ENCODE results near the gene C1orf52. TPM values are rescaled to one million over a fixed set of nuclear protein-coding genes. Genes with fewer than 3 reads are reported as not detected.

C1orf52 gene
- 10 to 100 TPM; 62.4 to 66.6 TPM for total RNA-seq
- 25.3 TPM for polyA plus RNA-seq (2013, experiment 1 of 2)
- polyA plus RNA-seq (2013, experiment 2 of 2) = 35.3 TPM
- total RNA-seq = 20.6 to 60.6 (median 39.2) reads per million in 172 experiments

GRCh38 chr1:85259118-85259911 lies at the start of gene C1orf52:
TSS of gene C1orf52 (minus strand) at chr1:85259662. CDS start at chr1:85259633, 29 bp downstream.
- DNase-seq (peak; percentile 92 to 99 (median 96)), ATAC-seq (ENCODE audit: poor library complexity) (peak; percentile 93)
- H3K27ac ChIP-seq (ENCODE audit: low read depth in 1 of 2, low read length in 2 of 2) = peak within 1 kb of the TSS; percentile 47 to 81
- Mint-ChIP-seq H3K9me3 (no peaks in the 10 kb centered on the region), H3K27me3 (no peaks in the 10 kb centered on the region), H3K36me3 (ENCODE audit: low read depth) (peaks cover 62% of the 10 kb centered on the region), H3K27ac (peak within 1 kb of the TSS; percentile 95), H3K4me1 (ENCODE audit: low read depth) (peaks cover 41% of the 10 kb centered on the region), H3K4me3 (peak within 1 kb of the TSS; percentile 99)
- ChIA-PET CTCF (interaction anchor here (0.6 to 6.3 kb wide), 21 partner anchors 9 to 324 kb away, joined by 3 to 119 read pairs (median 4); partner anchors contain the start of genes BCL10 and SYDE2), POLR2A (interaction anchor here (0.6 to 6.1 kb wide), 12 partner anchors 11 to 558 kb away, joined by 3 to 104 read pairs (median 6); partner anchors contain the start of gene BCL10)
- H3K4me3 ChIP-seq (ENCODE audit: low read length) = peak within 1 kb of the TSS; percentile 88
- peaks cover 26% of the 10 kb centered on the region for H3K36me3 ChIP-seq (ENCODE audit: insufficient read depth, low read length)
- TF ChIP-seq, protein P1, sequence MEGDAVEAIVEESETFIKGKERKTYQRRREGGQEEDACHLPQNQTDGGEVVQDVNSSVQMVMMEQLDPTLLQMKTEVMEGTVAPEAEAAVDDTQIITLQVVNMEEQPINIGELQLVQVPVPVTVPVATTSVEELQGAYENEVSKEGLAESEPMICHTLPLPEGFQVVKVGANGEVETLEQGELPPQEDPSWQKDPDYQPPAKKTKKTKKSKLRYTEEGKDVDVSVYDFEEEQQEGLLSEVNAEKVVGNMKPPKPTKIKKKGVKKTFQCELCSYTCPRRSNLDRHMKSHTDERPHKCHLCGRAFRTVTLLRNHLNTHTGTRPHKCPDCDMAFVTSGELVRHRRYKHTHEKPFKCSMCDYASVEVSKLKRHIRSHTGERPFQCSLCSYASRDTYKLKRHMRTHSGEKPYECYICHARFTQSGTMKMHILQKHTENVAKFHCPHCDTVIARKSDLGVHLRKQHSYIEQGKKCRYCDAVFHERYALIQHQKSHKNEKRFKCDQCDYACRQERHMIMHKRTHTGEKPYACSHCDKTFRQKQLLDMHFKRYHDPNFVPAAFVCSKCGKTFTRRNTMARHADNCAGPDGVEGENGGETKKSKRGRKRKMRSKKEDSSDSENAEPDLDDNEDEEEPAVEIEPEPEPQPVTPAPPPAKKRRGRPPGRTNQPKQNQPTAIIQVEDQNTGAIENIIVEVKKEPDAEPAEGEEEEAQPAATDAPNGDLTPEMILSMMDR (IDR thresholded peaks at IDR 0.05) = peak; percentile 97
- no peaks in the 10 kb centered on the region for H3K9me3 ChIP-seq (ENCODE audit: control insufficient read depth in 1 of 2, insufficient read depth in 1 of 2, low read length in 2 of 2)
- peaks cover 21% of the 10 kb centered on the region for H3K4me1 ChIP-seq (ENCODE audit: insufficient read depth, low read length)
- intact Hi-C loops (cut with DNase I, micrococcal nuclease) = loop anchor here (1.0 to 10.0 kb wide), 7 partner anchors 17 to 1445 kb away; partner anchors contain the start of genes SYDE2 (in 2 of the 2), BCL10 (in 1 of the 2) and SH3GLB1 (in 1 of the 2)
- no peaks in the 10 kb centered on the region for H3K27me3 ChIP-seq (ENCODE audit: control insufficient read depth in 1 of 2, insufficient read depth in 2 of 2, low read length in 2 of 2)

GRCh38 chr1:85308833-85309350 lies 49.4 kb upstream of the C1orf52 start:
- CTCF ChIA-PET = interaction anchor here (0.8 to 1.2 kb wide), 2 partner anchors 13 to 364 kb away, joined by 3 read pairs; no protein-coding TSS in a partner anchor
- Histone ChIP-seq H3K36me3 (ENCODE audit: insufficient read depth, low read length) (no peaks in the 10 kb centered on the region), H3K4me3 (ENCODE audit: low read length) (no peak overlapping the region), H3K4me1 (ENCODE audit: insufficient read depth, low read length) (peaks cover 10% of the 10 kb centered on the region), H3K27ac (ENCODE audit: low read depth in 1 of 2, low read length in 2 of 2) (no peak overlapping the region), H3K27me3 (ENCODE audit: control insufficient read depth in 1 of 2, insufficient read depth in 2 of 2, low read length in 2 of 2) (peaks cover 6 to 9% of the 10 kb centered on the region in 2 experiments), H3K9me3 (ENCODE audit: control insufficient read depth in 1 of 2, insufficient read depth in 1 of 2, low read length in 2 of 2) (peaks cover 0 to 4% of the 10 kb centered on the region in 2 experiments)
- Mint-ChIP-seq H3K36me3 (ENCODE audit: low read depth) (no peaks in the 10 kb centered on the region), H3K27ac (no peak overlapping the region), H3K27me3 (peaks cover 56% of the 10 kb centered on the region), H3K4me3 (no peak overlapping the region), H3K4me1 (ENCODE audit: low read depth) (peaks cover 5% of the 10 kb centered on the region), H3K9me3 (no peaks in the 10 kb centered on the region)
- ATAC-seq (ENCODE audit: poor library complexity) (no peak), DNase-seq (no peak)
- POLR2A ChIA-PET = interaction anchor here (1.0 kb wide), 1 partner anchor 33 kb away, joined by 6 read pairs; the partner anchor contains the start of gene BCL10
- TF ChIP-seq, protein P1 (IDR thresholded peaks at IDR 0.05) = no peak
- intact Hi-C loops (cut with DNase I, micrococcal nuclease) = loop anchor here in 1 of 2 experiments (5.0 kb wide), 1 partner anchor 708 kb away; no protein-coding TSS in a partner anchor

All from CD4-positive, alpha-beta T cell (primary cell).